ENCODE data around the gene SAYSD1. TPM values are rescaled to one million over a fixed set of nuclear protein-coding genes. Genes with fewer than 3 reads are reported as not detected.

SAYSD1 gene
- total RNA-seq, 2 donors from 2014 or later: 11.1 to 11.2 TPM

DNA sequence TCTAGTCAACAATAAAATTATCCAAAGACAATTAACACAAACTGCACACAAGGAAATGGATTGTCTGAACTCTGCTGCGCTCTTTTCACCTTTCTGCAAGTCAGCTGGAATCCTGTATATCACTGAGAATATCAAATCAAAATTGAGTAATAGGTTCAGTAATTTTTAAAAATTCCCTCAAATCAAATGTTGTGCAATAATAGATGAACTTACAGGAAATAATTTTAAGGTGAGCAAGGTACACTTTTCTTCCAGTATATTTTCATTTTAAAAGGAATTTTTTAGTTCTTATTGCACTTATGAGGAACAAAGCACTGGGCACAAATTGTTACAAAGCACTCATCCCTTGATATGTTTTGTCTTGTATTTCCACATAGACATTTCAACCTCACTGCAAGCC, 1.2 kb downstream of the SAYSD1 start:
- DNase-seq (ENCODE audit: low spot score): no peak
- intact Hi-C loops (cut with DNase I): no loop called here

DNA sequence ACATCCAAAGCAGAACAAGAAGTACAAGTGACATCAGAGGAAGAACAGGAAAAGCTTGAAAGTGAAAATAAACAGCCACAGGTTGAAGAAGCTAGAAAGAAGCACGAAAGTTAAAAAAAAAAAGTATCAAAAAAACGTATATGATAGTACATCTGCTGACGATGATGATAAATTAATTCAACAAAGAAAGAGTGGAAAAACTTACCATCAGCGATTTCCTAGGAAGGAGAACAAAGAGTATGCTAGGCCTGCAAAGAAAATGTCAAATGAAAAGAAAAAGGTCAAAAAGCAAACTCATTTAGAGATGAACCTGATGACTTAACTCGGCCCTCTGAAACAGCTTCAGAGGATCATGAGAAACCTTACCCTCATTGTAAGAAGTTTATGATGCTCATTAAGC, 3.7 kb downstream of the SAYSD1 start:
- DNase-seq (ENCODE audit: low spot score): no peak
- intact Hi-C loops (cut with DNase I): no loop called here

DNA sequence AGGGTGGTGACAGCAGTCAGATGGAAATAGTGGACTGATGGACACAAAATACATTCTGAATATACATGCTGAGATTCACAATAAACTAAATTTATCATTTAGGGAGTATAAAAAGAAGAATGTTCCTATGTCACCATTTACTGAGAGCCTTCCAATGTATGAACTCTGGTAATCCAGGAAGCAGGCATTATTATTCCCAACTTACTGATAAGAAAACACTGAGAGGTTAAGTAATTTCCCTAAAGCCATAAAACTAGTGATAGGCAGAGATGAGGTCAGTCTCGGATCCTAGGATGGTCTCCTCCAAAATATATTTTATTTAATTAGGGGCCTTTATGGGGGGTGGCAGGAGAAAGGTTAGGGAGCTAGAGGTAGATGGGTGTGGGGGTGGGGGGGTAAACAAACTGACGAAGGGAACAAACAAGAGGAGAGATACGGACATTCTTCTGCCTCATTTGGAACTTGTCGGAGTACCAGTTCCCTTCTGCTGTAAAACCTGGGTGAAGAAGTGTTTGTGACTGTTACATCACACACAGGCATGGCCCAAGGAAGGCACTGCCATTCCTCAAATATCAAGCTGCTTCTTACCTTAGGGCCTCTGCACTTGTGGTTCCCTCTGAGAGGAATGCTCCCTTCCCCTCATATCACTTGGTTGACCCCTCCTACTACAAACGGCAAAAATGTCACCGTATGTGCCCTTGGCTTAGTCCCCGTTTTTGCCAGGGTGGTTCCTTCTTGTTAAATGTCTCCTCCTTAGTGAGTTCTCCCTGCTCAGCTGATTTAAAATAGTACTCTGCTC, 6.7 kb downstream of the SAYSD1 start:
- intact Hi-C loops (cut with DNase I): no loop called here
- DNase-seq (ENCODE audit: low spot score): no peak

DNA sequence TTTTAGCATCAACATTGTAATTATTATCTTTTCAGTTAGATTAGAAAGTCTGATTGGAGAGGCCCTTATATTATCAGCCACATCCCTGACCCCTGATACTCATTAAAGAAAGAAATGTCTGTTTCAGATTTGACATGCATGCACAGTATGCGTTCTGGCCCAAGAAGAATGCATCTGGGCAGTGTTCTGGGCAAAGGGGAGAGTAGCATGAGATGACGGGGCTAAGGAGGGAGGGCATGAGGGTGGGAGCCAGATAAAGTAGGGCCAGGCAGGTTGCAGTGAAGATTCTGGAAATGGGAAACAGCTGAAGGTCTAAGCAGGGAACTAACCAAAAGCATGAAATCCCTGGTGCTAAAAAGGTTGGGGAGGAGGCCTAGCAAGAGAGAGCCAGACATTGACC, 7.3 kb downstream of the SAYSD1 start:
- no peak for DNase-seq (ENCODE audit: low spot score)

DNA sequence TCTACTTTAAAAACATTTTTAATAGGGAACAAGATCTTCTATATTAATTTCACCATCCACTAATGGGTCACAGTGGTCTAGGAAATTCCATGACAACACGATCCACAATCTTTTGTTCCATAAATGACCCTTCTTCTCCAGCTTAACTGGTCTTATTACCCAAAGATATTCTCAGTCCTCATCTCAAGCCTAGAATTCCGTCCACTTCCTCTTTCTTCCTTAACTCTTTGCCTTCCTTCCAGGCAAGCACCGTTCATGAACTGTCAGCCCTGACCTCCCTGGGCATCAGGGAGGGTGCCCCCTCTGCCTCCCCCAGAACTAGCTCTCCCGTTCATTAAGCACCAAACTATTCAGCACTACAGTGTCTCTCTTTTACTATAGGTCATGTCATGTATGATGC, 8.0 kb downstream of the SAYSD1 start:
- intact Hi-C loops (cut with DNase I): no loop called here
- no peak for DNase-seq (ENCODE audit: low spot score)

More for the DNA sequence above, 7.3 kb downstream of the SAYSD1 start:
- intact Hi-C loops (cut with DNase I): no loop called here

DNA sequence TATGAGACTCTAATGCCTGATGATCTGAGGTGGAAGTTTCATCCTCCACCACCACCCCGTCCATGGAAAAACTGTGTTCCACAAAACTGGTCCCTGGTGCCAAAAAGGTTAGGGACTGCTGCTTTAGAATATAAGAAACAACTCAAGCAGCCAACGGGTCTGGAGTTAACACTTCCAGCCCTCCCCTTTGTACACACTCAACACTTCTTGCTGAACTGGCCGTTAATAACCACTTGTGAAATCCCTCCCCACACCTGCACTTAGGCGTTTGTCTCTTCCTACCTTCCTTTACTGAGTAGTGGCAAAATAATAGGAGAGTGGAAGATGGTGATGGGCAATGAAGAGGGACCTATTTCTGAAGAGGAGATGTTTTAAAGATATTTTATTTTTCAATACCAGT, 10.5 kb downstream of the SAYSD1 start:
- intact Hi-C loops (cut with DNase I): no loop called here
- no peak for DNase-seq (ENCODE audit: low spot score)

DNA sequence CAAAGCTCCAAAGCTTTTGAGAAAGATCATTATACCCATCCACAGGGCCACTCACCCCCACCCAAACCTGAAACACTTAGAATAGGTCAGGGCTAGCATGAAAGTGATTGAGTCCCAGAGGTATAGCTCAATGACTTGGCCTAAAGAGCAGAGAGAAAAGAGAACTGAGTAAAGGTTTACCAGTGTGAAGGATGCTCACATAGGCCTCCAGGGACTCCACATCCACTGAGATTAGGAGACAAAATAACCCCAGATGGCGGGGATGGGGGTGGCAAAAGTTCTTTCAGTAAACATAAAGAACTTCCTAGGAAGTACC, 12.2 kb downstream of the SAYSD1 start:
- DNase-seq (ENCODE audit: low spot score): no peak
- intact Hi-C loops (cut with DNase I): no loop called here

DNA sequence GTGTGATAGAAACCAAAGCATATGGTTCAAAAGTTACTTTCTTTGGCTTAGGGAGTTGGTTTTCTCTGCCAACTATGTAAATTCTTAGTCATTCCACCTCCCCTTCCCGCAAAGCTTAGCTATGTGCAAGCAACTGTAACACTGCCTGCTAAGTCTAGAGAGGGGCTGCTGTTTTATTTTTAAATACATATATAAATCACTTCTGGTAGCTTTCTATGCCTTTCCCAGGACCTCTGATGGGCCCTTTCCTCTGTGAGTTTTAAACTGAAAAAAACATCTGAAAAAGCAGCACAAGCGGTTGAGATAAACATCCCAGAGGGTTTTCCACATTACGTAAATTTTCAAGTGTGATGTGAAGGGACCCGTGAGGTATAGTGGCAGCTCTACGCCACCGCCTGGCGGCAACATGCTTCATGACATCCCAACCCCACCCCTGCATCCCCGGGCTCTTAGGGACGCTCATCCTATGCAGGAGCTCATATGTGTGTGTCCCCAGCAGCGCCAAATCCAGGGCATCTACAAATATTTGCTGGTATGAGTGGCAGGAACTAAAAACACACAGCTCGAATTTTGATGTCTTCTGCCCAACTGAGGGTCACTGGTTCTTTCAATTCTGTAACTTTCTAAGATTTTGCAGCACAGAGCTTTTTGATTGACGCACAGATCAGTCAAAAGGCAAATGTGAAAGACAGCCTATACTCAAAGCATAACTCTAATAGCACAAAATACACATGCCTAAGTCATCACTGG, 12.7 kb downstream of the SAYSD1 start:
- intact Hi-C loops (cut with DNase I): no loop called here
- no peak for DNase-seq (ENCODE audit: low spot score)

DNA sequence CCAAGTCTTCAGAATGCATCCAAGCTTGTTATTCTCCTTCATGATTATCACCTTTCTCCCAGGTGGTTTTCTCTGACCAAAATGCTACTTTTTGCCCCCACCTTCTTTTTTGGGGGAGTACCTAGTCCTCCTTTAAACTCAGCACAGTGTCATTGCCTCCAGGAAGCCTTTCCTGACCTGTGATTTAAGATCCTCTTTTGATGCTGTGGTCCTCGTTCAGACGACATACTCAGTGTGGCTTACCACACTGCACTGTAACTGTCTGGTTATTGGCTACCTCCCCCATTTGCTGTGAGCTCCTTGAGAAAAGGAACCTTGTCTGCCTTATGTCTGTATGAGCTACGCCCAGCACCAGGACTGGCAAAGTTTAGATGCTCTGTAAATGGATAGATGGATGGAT, 14.6 kb downstream of the SAYSD1 start:
- intact Hi-C loops (cut with DNase I): no loop called here
- DNase-seq (ENCODE audit: low spot score): no peak

DNA sequence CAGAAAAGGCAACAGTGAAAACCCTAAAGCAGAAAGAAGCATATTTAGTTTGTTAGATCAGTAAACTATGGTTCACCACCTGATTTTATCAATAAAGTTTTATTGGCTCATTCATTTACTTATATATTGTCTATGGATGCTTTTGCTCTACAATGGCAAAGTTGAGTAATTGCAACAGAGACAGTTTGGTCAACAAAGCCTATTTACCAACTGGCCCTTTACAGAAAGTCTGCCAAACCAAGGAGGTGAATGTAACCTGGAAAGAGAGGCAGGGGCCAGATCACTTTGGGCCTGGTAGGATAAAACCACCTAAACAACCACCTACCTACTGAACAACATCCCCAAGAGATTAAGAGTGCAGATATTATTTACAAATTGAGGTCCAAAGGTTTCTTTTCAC, 19.4 kb downstream of the SAYSD1 start:
- intact Hi-C loops (cut with DNase I): no loop called here
- no peak for DNase-seq (ENCODE audit: low spot score)

DNA sequence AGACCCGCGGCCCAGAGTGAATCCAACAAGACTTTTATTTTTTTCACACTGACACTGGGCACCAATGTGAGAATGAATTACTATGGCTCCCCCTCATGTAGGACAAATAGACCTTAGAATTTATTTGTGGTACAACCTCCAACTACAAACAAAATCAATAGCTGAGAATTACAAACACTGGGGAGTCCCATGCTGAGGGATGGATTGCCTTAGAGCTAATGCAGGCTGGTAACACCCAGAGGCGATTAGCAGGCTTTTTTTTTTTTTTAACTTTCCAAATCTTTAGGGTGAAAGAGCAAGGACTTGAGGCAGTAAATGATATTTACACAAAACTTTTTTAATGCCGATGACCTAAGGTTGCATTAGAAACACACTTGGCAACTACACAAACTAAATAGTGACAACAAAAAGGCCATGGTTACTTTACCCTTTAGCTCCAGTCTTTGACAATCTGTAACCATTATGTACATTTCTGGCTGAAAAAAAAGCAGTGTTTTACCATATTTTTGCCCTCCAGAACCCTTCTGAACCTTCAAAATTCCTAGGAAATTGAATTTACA, 21.8 kb downstream of the SAYSD1 start:
- intact Hi-C loops (cut with DNase I): no loop called here
- DNase-seq (ENCODE audit: low spot score): no peak

DNA sequence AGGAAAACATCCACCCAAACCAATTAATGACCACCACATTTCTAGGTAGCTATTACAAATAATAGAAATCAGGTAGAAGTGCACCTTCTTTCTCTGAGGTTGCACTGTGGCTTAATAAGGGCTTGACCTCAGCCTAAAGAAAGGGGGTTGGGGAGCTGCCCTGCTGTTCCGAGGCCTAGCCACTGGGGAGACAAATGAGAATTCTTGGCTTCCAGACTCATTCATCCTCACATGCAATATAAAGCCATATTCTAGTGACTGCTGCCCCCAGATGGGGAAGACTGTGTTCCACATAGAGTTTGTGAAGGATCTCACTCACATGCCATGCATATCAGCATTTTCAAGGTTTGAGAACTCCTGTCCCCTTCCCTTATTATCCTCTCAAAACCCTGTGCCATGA, 22.9 kb downstream of the SAYSD1 start:
- no peak for DNase-seq (ENCODE audit: low spot score)
- intact Hi-C loops (cut with DNase I): no loop called here

DNA sequence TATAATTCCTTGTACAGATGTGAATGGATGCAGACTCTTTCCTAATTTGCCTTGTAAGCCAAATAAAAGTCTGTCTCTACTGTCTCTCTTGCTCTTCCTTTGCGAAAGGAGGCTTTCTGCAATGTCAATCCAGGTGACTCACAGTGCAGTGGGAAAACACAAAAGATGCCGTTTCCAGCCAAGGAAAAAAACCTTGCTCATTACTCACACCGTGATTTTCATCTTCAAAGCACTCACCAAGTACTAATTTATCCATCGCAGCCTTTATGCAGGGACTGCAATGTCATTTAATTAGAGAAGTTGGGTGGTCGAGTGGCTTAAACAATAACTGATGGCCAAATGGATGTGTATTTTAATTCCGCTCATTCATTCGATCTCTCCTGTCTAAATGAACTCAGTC, 23.8 kb downstream of the SAYSD1 start:
- no peak for DNase-seq (ENCODE audit: low spot score)
- intact Hi-C loops (cut with DNase I): no loop called here

DNA sequence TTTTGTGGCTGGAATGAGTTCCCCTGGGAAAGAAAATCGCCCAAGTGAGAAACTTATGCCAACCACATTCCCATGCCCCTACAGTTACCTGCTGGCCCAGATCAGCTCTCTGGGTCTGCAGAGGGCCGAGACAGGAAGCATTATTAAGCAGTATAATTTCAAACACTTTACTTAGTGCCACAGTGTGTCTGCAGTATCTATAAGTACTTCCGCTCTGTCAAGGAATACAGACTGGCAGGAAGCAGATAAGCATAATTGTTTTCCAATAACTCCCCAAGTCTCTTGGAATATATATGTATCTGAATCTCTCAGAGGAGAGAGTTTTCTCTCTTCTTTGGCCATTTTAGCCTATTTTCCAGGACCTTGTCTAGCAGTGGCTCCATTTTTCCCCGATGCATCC, 24.9 kb downstream of the SAYSD1 start:
- DNase-seq (ENCODE audit: low spot score): no peak
- intact Hi-C loops (cut with DNase I): no loop called here

DNA sequence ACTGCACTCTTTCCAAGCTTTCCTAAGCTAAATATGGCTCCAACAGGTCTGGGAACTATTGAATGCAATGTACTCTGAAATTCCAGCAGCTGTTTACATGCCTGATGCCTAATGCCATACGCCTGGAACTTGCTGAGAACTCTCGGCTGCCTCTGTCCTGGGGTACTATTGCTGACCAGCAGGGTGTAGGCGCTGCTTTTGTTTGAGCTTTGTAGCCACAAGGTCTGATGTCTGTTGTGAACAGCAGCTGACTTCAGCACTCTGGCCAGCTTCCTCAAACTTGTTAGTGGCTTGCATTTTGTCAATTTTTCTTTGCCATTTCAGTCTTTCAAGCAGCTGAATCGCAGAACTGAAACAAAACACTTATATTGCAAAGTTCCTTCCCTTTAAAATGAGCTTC, 26.7 kb downstream of the SAYSD1 start:
- intact Hi-C loops (cut with DNase I): no loop called here
- no peak for DNase-seq (ENCODE audit: low spot score)

DNA sequence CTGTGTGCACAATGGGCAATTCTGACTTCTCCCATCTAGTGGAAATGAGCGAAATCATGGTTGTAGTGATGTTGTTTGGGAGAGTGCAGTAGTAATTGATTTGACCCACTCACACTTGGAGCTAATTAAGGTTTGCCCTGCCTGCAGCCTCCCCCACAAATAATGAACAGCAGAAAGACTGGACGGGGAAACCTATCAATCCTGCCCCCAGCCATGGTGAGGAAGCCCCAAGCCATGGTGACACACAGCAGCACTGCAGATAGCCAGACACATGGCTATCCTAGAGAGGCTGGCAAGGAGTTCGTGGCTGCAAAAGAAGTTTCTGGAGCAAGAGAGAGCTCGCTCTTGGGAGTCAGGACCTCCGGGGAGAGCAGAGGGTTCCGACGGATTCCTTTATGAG, 27.8 kb downstream of the SAYSD1 start:
- DNase-seq (ENCODE audit: low spot score): no peak
- intact Hi-C loops (cut with DNase I): no loop called here

DNA sequence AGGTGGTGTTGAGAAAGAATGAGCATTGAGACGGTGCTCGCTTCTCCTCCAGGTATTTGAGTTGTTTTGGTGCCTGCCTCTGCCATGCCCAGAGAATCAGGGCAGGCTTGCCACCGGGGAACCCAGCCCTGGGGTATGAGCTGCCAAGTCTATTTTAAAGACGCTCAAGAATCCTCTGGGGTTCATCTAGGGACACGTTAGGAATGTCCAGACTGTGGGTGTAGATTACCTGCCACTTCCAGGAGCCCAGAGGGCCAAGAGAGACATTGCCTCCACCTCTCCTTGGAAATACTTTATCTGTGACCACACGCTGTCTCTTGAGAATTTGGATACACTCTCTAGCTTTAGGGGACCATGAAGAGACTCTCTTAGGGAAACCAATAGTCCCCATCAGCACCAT, 28.3 kb downstream of the SAYSD1 start:
- DNase-seq (ENCODE audit: low spot score): no peak
- intact Hi-C loops (cut with DNase I): no loop called here

DNA sequence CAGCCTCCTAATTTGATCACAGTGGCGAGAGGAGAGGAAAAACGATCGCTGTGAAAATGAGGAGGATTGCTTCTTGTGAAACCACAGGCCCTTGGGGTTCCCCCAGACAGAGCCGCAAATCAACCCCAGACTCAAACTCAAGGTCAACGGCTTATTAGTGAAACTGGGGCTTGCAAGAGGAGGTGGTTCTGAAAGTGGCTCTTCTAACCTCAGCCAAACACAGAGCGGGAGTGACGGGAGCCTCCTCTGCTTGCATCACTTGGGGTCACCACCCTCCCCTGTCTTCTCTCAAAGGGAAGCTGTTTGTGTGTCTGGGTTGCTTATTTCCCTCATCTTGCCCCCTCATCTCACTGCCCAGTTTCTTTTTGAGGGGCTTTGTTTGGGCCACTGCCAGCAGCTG, 28.7 kb downstream of the SAYSD1 start:
- intact Hi-C loops (cut with DNase I): no loop called here
- DNase-seq (ENCODE audit: low spot score): no peak

DNA sequence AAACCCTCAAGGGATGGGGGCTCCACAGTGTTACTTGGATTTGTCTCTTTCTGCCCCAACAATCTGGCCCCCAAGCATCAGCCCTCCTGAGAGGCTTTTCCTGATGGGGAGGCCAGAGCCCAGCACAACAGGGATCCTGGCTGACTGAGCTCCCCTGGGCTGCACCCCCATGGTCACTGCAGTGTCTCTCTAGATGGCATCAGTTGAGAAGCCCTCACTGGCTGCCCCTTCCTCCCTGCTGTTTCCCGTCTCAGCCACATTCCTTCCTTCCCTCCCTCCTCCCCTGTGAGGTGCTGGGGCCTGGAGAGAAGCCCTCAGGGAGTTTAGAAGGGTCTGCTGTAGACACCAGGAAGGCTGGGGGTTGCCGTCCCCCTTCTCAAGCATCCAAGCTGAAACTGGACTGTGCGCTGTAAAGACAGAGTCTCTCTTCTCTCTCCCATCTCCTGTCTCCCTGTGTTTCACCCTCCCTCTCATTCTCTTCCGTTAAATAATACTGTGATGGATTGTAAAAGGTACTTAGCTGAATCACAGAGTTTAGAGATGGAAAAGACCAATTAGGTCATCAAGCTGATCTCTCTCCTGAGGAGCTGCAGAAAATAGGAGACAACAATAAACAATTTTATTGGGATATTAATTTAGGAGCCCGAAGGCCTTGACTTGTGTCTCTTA, 29.7 kb downstream of the SAYSD1 start:
- DNase-seq (ENCODE audit: low spot score): no peak

DNA sequence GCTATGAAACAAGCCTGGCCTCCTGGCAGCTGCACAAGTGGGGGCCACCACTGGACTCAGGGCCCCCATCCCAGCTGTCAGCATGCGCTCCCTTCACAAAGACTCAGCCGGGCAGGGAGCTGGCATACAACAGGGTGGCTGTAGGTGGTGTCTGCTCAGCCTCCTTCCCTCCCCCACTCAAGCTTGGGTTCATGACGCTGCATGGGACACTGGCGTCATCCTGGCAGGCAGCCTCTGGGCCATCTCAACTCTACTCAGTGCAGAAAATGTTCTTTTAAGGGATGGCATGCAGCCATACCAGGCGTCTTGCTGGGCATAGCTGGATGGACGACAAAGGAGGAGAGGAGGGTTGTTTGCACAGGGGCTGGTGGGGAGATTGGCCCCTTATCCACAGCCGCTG, 30.5 kb downstream of the SAYSD1 start:
- DNase-seq (ENCODE audit: low spot score): no peak
- intact Hi-C loops (cut with DNase I): no loop called here

More for the DNA sequence above, 29.7 kb downstream of the SAYSD1 start:
- intact Hi-C loops (cut with DNase I): no loop called here

All from posterior vena cava (tissue), 2 donors.